Urinary bladder (tissue), 4 donors: ENCODE results near the gene CLCN7. TPM values are rescaled to one million over a fixed set of nuclear protein-coding genes. Genes with fewer than 3 reads are reported as not detected.

Experiments
- DNase-seq: peaks from one replicate; pipeline ENCODE4 v3.0.0-alpha.2; 2015; ENCODE audit errors: extremely low spot score
- H3K27ac ChIP-seq: one replicate; pipeline ENCODE4 v1.5.1; 2013; ENCODE audit warnings: low read depth, mild to moderate bottlenecking, moderate library complexity
- H3K36me3 ChIP-seq: one replicate; pipeline ENCODE4 v1.6.1; 2013; ENCODE audit warnings: mild to moderate bottlenecking, moderate library complexity; ENCODE audit not compliant: insufficient read depth
- H3K4me1 ChIP-seq: one replicate; pipeline ENCODE4 v1.6.1; 2013; ENCODE audit warnings: mild to moderate bottlenecking, moderate library complexity; ENCODE audit not compliant: insufficient read depth
- H3K4me3 ChIP-seq: one replicate; pipeline ENCODE4 v1.5.1; 2013; ENCODE audit warnings: low read depth, low read length
- WGBS: extraction: QIAGEN DNeasy Blood & Tissue Kit; methylation state at CpG from one replicate; pipeline ENCODE4 v1.1.7; 2013; 5-methylcytosine and 5-hydroxymethylcytosine counted together
- polyA plus RNA-seq: library from polyadenylated mRNA; stranded (reverse); fragments of 200-250 nt; gene quantifications from one replicate; pipeline ENCODE4 v1.2.3, GENCODE V29; 2013
- total RNA-seq: library from RNA; depleted of rRNA; stranded (reverse); fragments of >200 nt; gene quantifications from one replicate; pipeline ENCODE4 v1.2.3, GENCODE V29; 2014
- donor health status: healthy with polysubstance abuse.
- donor health status: healthy.

The CLCN7 gene
- total and polyA plus RNA-seq, 2 donors = 19.6 to 64.0 TPM

GRCh38 chr16:1508494-1509187, 33.8 kb upstream of the CLCN7 start:
- DNase-seq = no peak
- Histone ChIP-seq H3K27ac (no peak overlapping the region), H3K4me3 (no peak overlapping the region), H3K36me3 (no peaks in the 10 kb centered on the region), H3K4me1 (no peaks in the 10 kb centered on the region)
- WGBS = 80% methylated on average over 24 of the region's 24 CpGs

GRCh38 chr16:1506494-1507213, 31.8 kb upstream of the CLCN7 start:
- H3K36me3 ChIP-seq = peaks cover 5% of the 10 kb centered on the region
- no peak overlapping the region for H3K27ac ChIP-seq
- H3K4me3 ChIP-seq = no peak overlapping the region
- H3K4me1 ChIP-seq = no peaks in the 10 kb centered on the region
- DNase-seq = no peak
- WGBS = 90% methylated on average over 37 of the region's 37 CpGs

GRCh38 chr16:1505912-1506311, 31.1 kb upstream of the CLCN7 start:
- H3K27ac ChIP-seq = no peak overlapping the region
- DNase-seq = no peak
- no peaks in the 10 kb centered on the region for H3K4me1 ChIP-seq
- 91% methylated on average over 22 of the region's 22 CpGs for WGBS
- H3K36me3 ChIP-seq = peaks cover 5% of the 10 kb centered on the region
- no peak overlapping the region for H3K4me3 ChIP-seq

GRCh38 chr16:1505073-1505844, 30.4 kb upstream of the CLCN7 start:
- Histone ChIP-seq H3K4me3 (no peak overlapping the region), H3K27ac (no peak overlapping the region), H3K4me1 (no peaks in the 10 kb centered on the region), H3K36me3 (peaks cover 6% of the 10 kb centered on the region)
- WGBS = 94% methylated on average over 37 of the region's 37 CpGs
- no peak for DNase-seq

- Histone ChIP-seq H3K36me3 (peaks cover 9% of the 10 kb centered on the region), H3K4me1 (no peaks in the 10 kb centered on the region), H3K27ac (no peak overlapping the region), H3K4me3 (no peak overlapping the region)
- WGBS = 97% methylated on average over 37 of the region's 37 CpGs
- no peak for DNase-seq
Measured at GRCh38 chr16:1503110-1503955, 28.5 kb upstream of the CLCN7 start.

- no peak overlapping the region for H3K4me3 ChIP-seq
- WGBS = 96% methylated on average over 42 of the region's 42 CpGs
- no peak for DNase-seq
- no peaks in the 10 kb centered on the region for H3K4me1 ChIP-seq
- peaks cover 9% of the 10 kb centered on the region for H3K36me3 ChIP-seq
- no peak overlapping the region for H3K27ac ChIP-seq
Measured at GRCh38 chr16:1502092-1503004, 27.5 kb upstream of the CLCN7 start.

GRCh38 chr16:1501630-1502029, 26.8 kb upstream of the CLCN7 start:
- Histone ChIP-seq H3K4me3 (no peak overlapping the region), H3K36me3 (peaks cover 9% of the 10 kb centered on the region), H3K27ac (no peak overlapping the region), H3K4me1 (no peaks in the 10 kb centered on the region)
- 96% methylated on average over 23 of the region's 23 CpGs for WGBS
- no peak for DNase-seq

GRCh38 chr16:1500465-1501150, 25.8 kb upstream of the CLCN7 start:
- H3K4me1 ChIP-seq = no peaks in the 10 kb centered on the region
- no peak overlapping the region for H3K4me3 ChIP-seq
- H3K27ac ChIP-seq = no peak overlapping the region
- peaks cover 11% of the 10 kb centered on the region for H3K36me3 ChIP-seq
- DNase-seq = no peak
- 95% methylated on average over 44 of the region's 44 CpGs for WGBS

- H3K36me3 ChIP-seq = peaks cover 11% of the 10 kb centered on the region
Measured at GRCh38 chr16:1499756-1500464, 25.1 kb upstream of the CLCN7 start.

GRCh38 chr16:1498899-1499676, 24.3 kb upstream of the CLCN7 start:
- WGBS = 91% methylated on average over 35 of the region's 35 CpGs
- H3K4me3 ChIP-seq = no peak overlapping the region
- DNase-seq = no peak
- peaks cover 11% of the 10 kb centered on the region for H3K36me3 ChIP-seq
- no peaks in the 10 kb centered on the region for H3K4me1 ChIP-seq
- H3K27ac ChIP-seq = no peak overlapping the region

More at GRCh38 chr16:1499756-1500464, 25.1 kb upstream of the CLCN7 start:
- DNase-seq = no peak
- Histone ChIP-seq H3K27ac (no peak overlapping the region), H3K4me3 (no peak overlapping the region), H3K4me1 (no peaks in the 10 kb centered on the region)
- 94% methylated on average over 36 of the region's 36 CpGs for WGBS

- 92% methylated on average over 21 of the region's 21 CpGs for WGBS
- peaks cover 8% of the 10 kb centered on the region for H3K36me3 ChIP-seq
- no peak overlapping the region for H3K4me3 ChIP-seq
- H3K4me1 ChIP-seq = no peaks in the 10 kb centered on the region
- no peak overlapping the region for H3K27ac ChIP-seq
- no peak for DNase-seq
Measured at GRCh38 chr16:1497014-1497598, 22.3 kb upstream of the CLCN7 start.
